Measurements from ENCODE around the gene ARHGAP36.

- TF ChIP-seq ZNF274 (IDR thresholded peaks at IDR 0.05; ENCODE audit: low read depth, low read length) (no peak), SUZ12 (IDR thresholded peaks at IDR 0.05; ENCODE audit: extremely low read depth, insufficient read depth, insufficient read length) (no peak)
Observed at GRCh38 chrX:131034063-131034462, 24.1 kb upstream of the ARHGAP36 start.

Data from NT2/D1 (cell line).